ENCODE measurements around the gene THRSP. TPM values are rescaled to one million over a fixed set of nuclear protein-coding genes. Genes with fewer than 3 reads are reported as not detected.

The THRSP gene
- total RNA-seq, 2 donors from 2014 or later, result 1.9 TPM; not detected in 1

GRCh38 chr11:78046486-78046854 lies 17.2 kb upstream of the THRSP start:
- DNase-seq (ENCODE audit: low spot score), result no peak
- no peaks in the 10 kb centered on the region for H3K36me3 ChIP-seq
- H3K27ac ChIP-seq, result no peak overlapping the region
- H3K4me3 ChIP-seq, result no peak overlapping the region
- no peaks in the 10 kb centered on the region for H3K9me3 ChIP-seq
- no peaks in the 10 kb centered on the region for H3K27me3 ChIP-seq
- peaks cover 0 to 10% of the 10 kb centered on the region in 2 donors for H3K4me1 ChIP-seq
- TF ChIP-seq CTCF (IDR thresholded peaks at IDR 0.05), result no peak

GRCh38 chr11:78048561-78048960 lies 15.1 kb upstream of the THRSP start:
- no peaks in the 10 kb centered on the region for H3K36me3 ChIP-seq
- no peaks in the 10 kb centered on the region for H3K27me3 ChIP-seq
- no peak overlapping the region for H3K27ac ChIP-seq
- no peak overlapping the region for H3K4me3 ChIP-seq
- H3K9me3 ChIP-seq, result no peaks in the 10 kb centered on the region
- H3K4me1 ChIP-seq, result peaks cover 0 to 10% of the 10 kb centered on the region in 2 donors
- no peak for TF ChIP-seq CTCF (IDR thresholded peaks at IDR 0.05)
- DNase-seq (ENCODE audit: low spot score), result no peak

- no peak overlapping the region for H3K4me3 ChIP-seq
- H3K27ac ChIP-seq, result no peak overlapping the region
- H3K36me3 ChIP-seq, result no peaks in the 10 kb centered on the region
- H3K4me1 ChIP-seq, result peaks cover 0 to 10% of the 10 kb centered on the region in 2 donors
- no peak for TF ChIP-seq CTCF (IDR thresholded peaks at IDR 0.05)
- no peaks in the 10 kb centered on the region for H3K9me3 ChIP-seq
- H3K27me3 ChIP-seq, result no peaks in the 10 kb centered on the region
- DNase-seq (ENCODE audit: low spot score), result no peak
Observed at GRCh38 chr11:78049348-78049747, 14.3 kb upstream of the THRSP start.

- Histone ChIP-seq H3K9me3 (no peaks in the 10 kb centered on the region), H3K36me3 (no peaks in the 10 kb centered on the region), H3K27me3 (no peaks in the 10 kb centered on the region), H3K4me3 (no peak overlapping the region), H3K27ac (no peak overlapping the region), H3K4me1 (no peaks in the 10 kb centered on the region)
- no peak for TF ChIP-seq CTCF (IDR thresholded peaks at IDR 0.05)
- no peak for DNase-seq (ENCODE audit: low spot score)
Observed at GRCh38 chr11:78050964-78051831, 12.5 kb upstream of the THRSP start.

- Histone ChIP-seq H3K9me3 (no peaks in the 10 kb centered on the region), H3K27me3 (no peaks in the 10 kb centered on the region), H3K27ac (no peak overlapping the region), H3K4me1 (no peaks in the 10 kb centered on the region), H3K36me3 (no peaks in the 10 kb centered on the region), H3K4me3 (no peak overlapping the region)
- TF ChIP-seq CTCF (IDR thresholded peaks at IDR 0.05), result no peak
- DNase-seq (ENCODE audit: low spot score), result no peak
Observed at GRCh38 chr11:78054971-78055370, 8.7 kb upstream of the THRSP start.

- Histone ChIP-seq H3K36me3 (no peaks in the 10 kb centered on the region), H3K4me3 (no peak overlapping the region), H3K4me1 (peaks cover 0 to 2% of the 10 kb centered on the region in 2 donors), H3K27ac (no peak overlapping the region), H3K27me3 (no peaks in the 10 kb centered on the region), H3K9me3 (no peaks in the 10 kb centered on the region)
- TF ChIP-seq CTCF (IDR thresholded peaks at IDR 0.05), result no peak
- no peak for DNase-seq (ENCODE audit: low spot score)
Observed at GRCh38 chr11:78056093-78056492, 7.6 kb upstream of the THRSP start.

Measured in right atrium auricular region (tissue), 2 donors.